HG02798 (cell line): ENCODE results near the gene ACBD3.

Experiments
- ATAC-seq: cut with Tn5 transposase; IDR thresholded peaks from one replicate; pipeline ENCODE4 v1.9.1; 2021; ENCODE audit warnings: mild to moderate bottlenecking; ENCODE audit not compliant: unreplicated experiment, poor library complexity

The ACBD3 gene

DNA sequence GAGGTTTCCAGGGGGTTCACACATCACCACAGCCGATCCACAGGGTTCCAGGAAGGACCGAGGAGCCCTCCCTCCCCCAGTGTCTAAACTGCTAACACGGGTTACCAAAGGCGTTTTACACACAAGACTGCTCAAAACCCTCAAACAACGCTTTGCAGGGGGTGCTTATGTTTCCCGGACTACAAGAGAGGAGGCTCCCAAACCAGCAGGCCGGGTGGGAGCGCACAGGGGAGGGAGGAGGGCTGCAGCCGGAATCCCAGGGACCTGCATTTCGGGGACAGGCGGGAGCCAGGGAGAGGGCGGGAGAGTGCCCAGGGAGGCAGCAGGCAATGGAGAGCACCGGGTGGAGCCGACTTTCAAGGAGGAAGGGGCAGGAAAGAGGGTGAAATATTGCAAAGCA lies 50.8 kb downstream of the ACBD3 start:
- ATAC-seq, result no peak

DNA sequence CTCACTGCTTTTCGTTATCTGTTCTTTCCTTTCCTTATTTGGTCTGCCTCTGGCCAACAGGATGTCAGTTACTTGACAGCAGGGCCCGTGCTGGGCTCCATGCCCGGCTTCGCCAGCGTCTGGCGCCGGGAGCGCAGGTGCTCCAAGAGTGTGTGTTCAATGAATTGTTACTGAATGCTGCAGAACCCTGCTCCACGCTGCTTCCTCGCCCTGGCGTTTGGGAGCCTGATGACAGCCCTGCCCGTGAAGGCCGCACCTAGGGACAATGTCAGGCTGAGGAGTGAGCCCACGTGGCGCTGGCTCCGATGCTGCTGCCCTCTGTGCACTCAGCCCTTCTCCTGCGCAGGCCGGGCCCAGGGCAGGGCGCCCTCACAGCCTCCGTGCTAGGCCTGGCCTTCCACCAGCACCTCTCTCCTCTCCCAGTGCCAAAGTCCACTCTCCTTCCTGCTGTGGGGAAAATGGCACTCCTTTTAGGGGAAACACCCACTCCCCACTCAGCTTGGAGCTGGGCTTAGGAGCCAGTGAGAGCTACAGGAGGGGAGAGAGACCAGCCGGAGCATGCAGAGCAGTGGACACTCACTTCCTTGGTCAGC lies 51.4 kb downstream of the ACBD3 start:
- no peak for ATAC-seq

DNA sequence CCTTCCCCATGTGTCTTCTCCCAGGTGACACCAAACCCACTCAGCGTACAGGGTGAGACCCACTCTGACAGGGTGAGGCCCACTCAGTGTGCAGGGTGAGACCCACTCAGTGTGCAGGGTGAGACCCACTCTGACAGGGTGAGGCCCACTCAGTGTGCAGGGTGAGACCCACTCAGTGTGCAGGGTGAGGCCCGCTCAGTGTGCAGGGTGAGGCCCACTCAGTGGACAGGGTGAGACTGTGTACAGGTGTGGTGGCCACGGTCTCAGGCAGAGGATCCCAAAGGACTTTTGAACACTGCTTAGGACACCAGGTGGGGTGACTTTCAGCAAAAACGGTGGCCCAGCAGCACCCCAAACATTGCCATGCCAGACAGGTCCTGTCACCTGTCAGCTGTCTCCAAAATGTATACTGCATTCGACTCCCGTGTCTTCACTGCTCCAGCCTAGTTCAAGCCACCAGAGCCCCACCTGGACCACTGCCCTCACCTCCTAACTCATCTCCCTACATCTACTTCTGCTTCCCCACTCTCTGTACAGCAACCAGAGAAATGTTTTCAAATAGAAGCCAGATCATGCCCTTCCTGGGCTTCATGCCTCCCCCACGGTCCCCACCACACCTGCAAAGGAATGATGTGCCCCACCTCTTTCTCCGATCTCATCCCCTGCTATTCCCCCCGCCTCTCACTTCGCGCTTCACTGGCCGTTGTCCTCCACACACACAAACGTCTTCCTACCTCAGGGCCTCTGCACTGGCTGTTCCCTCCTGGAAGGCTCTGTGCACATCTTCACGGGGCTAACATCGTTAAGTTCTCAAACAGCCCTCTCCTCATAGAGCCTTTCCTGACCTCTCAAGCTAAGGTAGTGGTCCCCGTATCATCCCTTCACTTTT lies 52.1 kb downstream of the ACBD3 start:
- ATAC-seq, result no peak

DNA sequence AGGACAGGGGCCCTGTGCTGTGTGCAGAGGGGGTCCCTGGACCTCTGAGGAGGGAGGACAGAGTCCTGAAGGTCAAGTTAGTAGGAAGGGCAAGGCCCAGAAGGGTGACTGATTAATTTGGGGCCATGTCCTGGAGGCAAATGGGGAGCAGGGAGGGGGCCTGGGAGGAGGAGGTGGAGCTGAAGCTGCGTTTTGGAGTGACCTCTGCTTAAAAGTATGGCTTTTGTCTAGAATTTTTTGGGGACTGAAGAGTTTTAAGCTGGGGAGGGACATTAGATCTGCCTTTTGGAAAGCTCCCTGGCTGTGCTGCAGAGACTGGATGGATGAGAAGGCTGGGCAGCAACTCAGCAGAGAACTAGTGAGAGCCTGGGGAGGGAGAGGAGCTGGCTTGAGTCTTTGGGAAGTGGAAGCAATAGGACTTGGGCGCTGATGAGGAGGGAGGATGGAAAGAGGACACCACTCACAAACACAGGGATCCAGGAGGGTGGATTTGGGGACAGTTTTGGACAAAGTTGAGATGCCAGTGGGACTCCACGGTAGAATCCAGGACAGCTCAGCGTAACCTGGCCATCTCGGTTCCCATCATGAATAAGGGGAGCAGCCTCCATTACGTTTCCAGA lies 52.9 kb downstream of the ACBD3 start:
- ATAC-seq, result no peak

GRCh38 chr1:226132728-226133503 lies 53.6 kb downstream of the ACBD3 start:
- peak; percentile 51 for ATAC-seq

DNA sequence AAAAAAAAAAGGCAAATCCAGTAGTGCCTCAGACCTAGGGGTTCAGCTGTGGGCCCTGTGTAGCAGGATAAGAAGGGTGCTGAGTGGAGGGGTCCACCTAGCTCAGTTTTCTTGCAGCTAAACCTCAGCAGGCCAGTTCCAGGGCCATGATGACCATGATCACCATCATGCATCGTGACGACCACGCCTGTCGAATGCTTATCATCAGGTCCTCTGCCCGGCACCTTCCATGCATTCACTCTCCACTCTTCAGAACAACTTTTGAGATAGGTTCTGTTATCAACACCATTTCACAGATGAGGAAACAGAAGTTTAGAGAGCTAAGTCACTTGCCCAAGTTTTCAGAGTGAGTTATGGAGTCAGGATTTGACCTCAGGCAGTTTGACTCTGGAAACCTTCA lies 54.9 kb downstream of the ACBD3 start:
- ATAC-seq, result no peak

DNA sequence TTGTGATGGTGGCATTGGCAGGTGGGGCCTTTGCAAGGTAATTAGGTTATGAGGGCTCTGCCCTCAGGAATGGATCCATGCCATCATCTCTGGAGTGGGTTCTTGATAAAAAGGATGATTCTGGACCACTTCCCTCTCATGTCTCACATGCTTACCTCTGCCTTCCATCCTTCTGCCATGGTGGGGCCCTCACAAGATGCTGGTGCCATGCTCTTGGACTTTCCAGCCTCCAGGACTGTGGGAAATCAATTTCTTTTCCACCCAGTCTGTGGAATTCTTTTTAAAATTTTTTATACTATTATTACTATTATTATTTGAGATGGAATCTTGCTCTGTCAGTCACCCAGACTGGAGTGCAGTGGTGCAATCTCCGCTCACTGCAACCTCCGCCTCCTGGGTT lies 57.3 kb downstream of the ACBD3 start:
- no peak for ATAC-seq

DNA sequence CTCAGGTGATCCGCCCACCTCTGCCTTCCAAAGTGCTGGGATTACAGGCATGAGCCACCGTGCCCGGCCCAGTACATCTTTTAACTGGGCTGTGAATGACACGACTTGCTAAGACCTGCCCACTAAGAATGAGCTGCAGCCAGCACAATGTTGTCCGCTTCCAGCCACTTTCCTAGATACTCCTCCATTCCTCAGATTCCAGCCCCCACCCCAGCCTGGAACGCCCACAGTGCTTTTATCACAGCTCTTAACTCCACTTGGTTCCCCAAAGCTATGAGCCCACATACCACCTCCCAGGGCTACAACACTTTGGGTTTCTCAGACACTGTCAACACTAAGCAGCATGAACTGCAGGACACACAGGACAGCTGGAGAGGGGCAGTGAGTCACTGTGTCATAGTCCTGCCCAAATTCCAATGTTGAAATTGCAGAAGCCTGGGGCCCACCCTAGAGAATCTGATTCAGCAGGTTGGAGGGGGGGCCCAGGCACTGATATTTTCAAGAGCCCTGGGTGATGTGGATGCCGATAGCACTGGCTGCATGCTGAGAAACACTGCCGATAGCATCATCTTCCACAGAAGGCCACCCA lies 58.0 kb downstream of the ACBD3 start:
- no peak for ATAC-seq

DNA sequence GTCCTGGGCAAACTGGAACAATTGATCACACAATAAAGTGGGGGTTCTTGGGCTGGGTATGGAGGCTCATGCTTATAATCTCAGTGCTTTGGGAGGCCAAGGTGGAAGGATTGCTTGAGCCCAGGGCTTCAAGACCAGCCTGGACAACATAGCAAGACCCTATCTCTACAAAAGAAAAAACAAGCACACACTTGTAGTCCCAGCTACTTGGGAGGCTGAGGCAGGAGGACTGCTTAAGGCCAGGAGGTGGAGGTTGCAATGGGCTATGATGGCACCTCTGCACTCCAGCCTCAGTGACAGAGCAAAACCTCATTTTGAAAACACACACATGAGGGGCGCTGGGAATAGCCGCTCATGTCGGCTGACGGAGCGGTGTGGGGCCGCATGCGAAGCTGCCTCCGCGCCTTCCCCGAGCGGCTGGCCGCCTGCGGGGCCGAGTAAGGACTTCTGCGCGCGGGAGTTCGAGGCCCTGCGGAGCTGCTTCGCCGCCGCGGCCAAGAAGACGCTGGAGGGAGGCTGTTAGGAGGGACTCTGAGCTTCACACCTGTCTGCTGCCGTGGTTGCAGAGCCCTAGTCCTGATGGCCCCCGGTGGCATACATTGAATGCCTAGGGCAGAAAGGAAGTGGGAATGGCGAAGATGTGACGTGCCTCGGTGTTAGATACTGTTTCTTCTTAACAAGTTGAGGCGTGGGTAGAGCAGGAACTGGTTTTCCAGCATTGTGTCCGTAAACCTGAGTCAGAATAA lies 59.5 kb downstream of the ACBD3 start:
- no peak for ATAC-seq

DNA sequence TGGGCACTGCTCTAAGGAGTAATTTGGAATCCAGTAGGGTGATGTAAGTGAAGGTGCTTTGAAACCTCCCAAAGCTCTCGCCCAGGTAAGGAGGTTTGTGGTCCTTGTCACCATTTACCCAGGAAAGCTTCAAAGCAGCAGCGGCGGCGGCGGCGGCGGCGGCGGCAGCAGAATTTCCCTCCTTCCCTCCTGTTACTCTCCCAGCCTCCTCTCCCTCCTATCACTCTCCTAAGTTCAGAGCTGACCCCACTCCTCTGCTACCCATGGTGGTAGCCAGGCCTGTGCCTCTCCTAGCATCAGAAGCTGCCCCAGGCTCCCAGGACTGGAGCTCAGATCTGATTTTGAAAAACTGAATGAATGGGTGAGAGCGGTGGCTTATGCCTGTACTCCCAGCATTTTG lies 60.7 kb downstream of the ACBD3 start:
- no peak for ATAC-seq

- peak; percentile 26 for ATAC-seq
Measured at GRCh38 chr1:226125097-226125630, 61.4 kb downstream of the ACBD3 start.

GRCh38 chr1:226123591-226124471 lies 62.7 kb downstream of the ACBD3 start:
- no peak for ATAC-seq

DNA sequence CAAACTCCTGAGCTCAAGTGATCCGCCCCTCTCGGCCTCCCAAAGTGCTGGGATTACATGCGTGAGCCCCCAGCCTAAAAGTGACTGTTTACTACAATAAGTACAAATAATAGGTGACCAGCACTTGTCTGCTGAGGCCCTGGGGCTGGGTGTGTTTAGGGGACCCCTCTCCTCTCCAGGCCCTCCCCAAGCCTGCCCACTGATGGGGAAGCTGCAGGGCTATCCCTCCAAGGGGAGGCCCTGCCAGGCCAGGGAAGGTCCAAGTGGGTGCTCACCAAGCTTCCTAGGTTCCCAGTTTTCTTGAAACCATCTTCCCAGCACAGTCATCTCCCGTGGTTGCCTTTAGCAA lies 63.4 kb downstream of the ACBD3 start:
- no peak for ATAC-seq

GRCh38 chr1:226121587-226122400 lies 64.7 kb downstream of the ACBD3 start:
- peak; percentile 74 for ATAC-seq

GRCh38 chr1:226121049-226121586 lies 65.4 kb downstream of the ACBD3 start:
- no peak for ATAC-seq

DNA sequence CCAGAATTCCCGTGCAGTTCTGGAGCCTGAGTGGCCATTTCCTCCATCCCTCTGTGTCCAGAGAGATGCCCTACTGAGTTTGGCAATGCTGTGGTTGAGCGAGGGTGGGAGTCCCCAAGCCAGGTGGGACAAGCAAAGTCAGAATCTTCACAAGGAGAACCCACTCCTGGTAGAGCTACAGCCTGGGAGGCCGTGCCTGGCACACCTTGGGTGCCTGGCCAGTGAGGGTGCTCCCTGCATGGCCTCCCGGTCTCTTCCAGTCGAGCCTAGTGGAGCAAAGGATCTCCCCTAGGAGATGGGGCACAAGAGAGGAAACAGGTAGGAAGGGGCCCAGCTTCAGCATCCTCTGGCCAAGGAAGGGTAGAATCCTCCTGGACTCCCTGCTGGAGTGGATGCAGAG lies 66.1 kb downstream of the ACBD3 start:
- no peak for ATAC-seq

DNA sequence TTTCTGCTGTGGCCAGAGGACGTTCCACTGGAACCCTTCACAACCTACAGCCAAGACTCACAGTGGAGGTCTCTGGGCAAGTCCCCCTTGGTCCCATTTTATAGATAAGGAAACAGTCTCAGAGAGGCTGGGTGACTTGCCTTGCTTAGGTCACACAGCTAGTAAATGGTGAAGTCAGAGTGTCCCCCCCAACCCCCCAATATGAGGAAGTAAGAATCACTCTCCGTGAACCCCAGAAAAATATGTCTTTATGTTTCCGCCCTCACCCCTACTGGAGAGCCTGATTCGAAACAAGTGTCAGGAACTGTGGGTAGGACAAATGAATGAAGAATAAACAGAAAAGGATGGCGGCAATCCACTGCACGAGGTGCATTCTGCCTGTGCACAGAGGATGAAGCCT lies 67.4 kb downstream of the ACBD3 start:
- ATAC-seq, result no peak

GRCh38 chr1:226118357-226118756 lies 68.2 kb downstream of the ACBD3 start:
- ATAC-seq, result no peak
